Stimulated activated CD8-positive, alpha-beta memory T cell treated with anti-CD3 and anti-CD28 coated beads, Interleukin-7, amount 100 ng/mL, for 24 hours (primary cell): ENCODE measurements around the gene RGS6.
"Not testable (repeated sequence)": the region's sequence is repeated elsewhere in the genome, so short reads cannot be mapped to it uniquely, and the experiment has no call there.

Experiments used
- DNase-seq: peaks from one replicate; pipeline ENCODE4 v3.0.0-alpha.2; 2020; ENCODE audit warnings: low read depth

RGS6 gene

DNA sequence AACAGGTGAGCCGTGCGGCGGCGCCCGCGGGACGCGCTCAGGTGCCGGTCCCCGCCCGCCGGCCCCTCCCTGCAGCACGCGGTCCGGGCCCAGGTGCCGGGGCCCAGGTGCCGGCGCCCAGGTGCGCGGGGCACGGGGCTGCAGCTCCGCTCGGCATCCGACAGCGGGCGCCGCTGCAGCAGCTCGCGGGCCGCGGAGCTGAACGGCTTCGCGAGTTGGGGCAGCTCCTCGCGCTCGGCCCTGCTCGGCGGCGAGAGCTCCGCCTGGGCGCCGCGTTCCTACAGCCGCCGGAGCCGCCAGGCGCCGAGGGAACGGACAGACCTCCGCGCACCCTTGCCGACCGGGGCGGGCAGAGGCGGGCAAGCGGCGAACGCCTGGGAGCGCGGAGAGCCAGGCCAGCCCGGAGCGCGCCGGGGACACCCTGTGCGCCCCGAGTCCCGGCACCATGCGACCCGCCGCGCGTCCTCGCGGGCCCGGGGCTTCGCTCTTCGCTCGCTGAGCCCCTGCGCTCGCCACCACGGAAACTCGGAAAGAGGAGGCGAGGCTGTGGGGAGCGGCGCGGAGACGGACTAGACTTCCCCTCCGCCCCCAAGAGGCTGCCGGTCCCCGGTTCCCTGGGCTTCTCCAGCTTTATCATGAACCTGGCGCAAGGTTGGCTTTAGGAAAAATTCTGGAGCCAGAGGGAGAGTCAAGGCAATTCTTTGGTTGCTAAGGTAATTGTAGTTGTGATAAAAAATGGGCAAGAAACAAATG, at the start of gene RGS6:
Gene RGS6 (plus strand): TSS at position 201 of the 753 bp plus-strand sequence.
- no peak for DNase-seq

DNA sequence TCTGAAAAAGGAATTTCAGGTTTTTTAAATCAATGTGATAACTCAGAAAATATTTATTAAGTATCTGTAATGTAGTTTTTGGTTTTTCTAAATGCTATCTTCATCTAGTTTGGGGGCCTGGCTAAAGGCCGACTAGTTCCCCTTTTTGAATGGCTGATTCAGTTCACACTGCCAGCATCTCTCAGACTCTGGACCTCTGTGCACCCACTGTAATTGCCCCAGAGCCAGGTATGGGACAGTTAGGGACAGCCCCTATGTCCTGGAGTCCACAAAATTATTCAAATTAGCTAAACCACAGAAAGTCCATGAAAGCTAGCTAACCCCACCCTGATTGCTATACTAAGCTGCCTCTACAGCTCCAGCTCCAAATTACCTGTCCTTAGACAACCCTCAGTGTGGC, 49.1 kb upstream of the RGS6 start:
- DNase-seq = no peak

DNA sequence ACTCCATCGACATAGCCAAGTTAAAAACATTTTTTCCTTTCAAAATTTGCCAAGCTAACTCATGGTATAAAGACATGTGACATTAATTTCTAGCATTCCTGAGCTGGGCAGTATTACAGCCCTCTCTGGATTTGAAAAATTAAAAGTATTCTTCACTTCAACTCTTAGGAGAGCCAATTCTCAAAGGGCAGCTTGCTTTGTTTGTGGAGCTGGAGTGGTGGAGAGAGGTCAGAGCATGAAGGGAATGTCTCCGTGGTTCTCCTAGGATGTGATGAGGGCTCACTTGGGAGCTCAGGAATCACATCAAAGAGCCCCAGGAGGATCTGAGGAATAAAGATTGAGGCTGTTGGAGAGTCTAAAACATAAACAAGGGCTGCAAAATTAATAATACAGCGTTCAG, 46.9 kb upstream of the RGS6 start:
- DNase-seq = no peak

DNA sequence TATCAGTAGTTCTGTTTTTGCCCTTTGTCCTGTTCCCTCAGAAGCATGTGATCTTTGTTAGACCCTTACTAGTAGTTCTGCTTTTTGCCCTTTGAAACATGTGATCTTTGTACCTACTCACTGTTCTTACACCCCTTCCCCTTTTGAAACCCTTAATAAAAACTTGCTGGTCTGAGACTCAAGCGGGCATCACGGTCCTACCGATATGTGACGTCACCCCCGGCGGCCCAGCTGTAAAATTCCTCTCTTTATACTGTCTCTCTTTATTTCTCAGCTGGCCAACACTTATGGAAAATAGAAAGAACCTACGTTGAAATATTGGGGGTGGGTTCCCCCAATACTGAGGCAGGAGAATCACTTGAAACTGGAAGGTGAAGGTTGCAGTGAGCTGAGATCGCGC, 44.4 kb upstream of the RGS6 start:
- DNase-seq = not testable (repeated sequence)

DNA sequence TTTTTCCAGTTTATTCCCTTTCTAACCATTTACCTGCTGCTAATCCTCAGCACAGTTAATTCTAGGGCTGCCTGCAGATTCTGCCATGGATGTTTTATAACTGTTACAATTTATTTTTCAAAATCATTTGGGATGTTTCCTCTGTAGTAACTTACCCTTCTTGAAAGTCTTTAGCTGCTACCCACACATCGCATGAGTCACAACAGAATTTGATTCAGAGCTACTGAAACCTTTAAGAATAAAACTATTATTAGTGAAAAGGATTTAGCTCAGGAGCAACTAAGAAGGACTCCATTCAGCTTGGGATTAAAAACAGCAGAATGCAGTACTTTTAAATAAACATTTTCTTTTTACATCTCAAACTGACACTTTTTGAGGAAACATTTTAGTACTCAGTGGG, 41.7 kb upstream of the RGS6 start:
- no peak for DNase-seq

DNA sequence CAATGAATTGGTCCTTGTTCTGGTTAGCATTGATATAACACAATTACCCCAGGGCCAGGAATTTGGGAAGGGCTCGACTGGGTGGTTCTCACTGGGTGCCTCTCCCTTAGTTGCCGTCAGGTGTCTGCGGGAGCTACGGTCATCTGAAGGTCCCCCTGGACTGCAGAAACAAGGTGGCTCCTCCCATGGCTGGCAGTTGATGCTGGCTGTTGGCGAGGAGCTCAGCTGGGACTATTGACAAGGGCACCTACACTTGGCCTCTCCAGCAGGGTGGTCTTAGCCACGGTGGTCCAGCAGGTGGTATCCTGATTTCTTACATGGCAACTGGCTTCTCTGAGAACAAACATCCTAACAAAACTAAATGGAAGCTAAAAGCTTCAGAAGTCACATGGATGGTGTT, 41.0 kb upstream of the RGS6 start:
- DNase-seq = no peak

DNA sequence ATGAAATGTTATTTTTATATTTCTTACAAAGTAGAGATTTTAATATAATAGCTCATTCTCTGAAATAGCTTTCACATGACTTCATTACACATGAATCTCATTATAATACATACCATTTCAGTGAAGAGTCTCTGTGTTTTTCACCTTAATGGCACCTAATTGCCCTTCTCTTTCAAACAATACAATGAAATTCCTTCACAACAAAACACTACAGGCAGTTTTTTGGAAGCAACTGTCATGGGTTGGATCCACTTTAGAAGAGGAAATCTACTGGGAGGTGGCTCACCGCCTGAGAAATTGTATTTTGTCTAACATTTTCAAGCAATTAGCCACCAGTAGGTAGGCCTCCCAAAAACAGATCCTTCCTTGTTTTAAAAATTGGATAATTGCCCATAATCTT, 40.3 kb upstream of the RGS6 start:
- DNase-seq = no peak

DNA sequence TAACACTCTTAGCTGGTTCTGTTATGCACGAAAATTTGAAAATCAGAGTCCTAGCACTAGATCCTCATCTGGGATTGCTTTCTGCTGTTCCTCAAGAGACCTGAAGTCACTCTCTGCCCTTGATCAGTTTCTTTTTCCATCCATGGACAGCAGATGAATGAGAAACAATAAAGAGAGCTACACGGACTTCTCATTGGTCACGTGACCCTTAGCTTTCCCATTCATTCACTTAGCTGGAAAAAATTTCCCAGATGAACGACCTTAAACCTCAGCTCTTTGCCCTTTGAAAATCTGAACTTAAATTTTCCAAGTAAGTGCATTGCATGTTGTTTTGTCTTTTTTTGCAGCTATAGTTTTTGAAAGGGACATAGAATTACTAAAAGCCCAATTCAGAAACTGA, 27.2 kb upstream of the RGS6 start:
- DNase-seq = no peak

DNA sequence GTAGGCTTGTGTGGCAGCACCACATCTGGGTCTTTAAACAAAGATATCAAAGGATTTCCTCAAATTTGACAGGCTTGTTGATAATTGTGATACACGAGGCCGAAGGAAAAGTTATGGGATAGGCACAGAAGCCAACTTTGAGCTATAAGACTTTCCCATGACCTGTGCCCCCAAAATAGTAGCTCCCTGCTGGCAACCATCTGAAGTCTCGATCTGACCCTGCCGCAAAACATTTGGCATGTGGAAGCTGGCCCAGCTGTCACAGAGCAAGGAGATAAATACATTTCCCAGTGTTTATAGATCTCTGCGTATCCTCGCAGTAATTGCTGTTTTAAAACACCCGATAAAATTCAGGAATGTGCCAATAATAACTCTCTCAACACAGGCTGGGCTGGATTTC, 26.4 kb upstream of the RGS6 start:
- DNase-seq = no peak

DNA sequence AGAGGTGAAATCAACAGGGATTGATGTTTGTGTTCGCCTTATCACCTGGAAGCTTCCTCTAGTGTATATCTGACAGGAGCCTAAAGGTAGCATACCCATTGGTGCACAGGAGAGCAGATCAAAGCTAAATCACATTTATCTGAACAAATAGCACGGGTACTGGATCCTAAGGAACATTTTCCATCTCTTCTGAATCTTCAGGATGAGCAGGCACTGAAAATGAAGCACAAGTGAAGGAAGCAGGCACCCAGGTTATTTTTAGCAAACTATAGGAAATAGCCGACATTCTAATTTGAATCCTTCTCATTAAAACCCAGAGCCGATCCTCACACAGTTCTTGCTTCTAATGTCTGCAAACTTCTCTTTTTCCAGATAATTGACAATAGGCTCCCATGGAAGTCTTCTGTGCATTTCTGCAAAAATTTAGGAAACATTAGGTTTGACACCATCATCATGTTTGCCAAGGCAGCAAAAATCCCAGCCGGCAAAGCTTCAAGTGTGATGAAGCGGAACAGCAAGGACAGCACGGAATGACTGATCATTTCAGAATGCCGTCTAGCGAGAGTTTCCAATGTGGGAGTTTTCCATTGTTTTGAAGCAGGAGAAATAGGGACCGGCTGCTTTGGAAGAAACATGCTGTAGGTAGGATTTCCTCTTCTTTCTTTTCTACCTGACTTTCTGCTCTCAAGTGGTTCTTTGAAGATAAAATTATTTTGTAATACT, 24.3 kb upstream of the RGS6 start:
- no peak for DNase-seq

DNA sequence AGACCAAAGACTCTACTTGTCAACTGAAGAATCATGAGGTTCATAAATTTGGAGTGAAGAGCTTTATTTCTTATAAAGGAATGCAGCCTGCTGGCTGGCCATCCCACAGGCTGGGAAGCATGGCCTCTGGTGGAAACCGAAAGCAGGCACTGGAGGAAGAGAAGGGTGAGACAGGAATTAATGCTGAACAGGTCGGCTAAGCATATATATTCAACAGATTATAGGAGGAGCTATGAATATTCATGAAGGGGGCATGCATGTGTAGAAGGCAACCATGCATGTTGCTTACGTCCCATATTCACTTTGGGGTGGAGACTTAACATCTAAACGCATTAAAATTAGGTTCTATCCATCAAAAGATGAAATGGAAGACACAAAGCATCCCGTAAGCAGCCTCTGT, 20.6 kb upstream of the RGS6 start:
- DNase-seq = no peak

DNA sequence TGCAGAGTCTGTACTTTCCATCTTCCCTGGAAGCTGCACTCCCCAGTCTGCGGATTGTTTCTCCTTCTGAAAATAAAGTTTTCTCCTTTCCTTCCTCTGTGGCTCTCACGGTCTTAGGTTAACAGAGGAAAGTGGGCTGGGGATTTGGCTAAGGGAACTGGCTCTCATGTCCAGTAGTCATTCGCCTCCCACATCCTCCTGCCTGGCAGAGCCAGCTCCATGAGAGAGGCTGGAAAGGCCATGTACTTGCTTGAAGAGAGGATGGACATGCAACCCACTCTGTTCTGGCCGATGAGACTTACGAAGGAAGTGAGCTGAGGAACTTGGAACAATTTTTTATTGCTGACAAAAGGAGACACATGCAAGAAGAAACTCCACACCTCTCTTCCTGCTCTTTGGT, 18.9 kb upstream of the RGS6 start:
- DNase-seq = no peak

DNA sequence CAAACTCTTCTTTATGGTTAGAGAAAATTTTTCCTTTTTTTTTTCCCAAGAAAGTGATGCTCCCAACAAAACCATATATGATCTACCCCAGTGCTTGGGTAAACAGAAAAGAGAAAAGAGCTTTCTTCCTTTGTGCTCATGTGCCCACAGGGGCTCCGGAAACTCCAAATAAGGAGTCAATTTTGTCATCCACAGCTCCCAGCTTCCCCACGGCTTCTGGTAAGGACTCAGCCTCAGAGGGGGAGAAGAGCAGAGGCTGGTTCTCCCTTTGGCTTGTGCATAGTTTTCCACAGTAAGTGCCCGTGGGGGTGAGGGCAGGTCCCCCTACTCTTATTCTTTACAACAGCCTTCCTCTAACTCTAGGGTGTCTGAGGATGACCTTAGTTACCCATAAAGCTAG, 13.3 kb upstream of the RGS6 start:
- no peak for DNase-seq

DNA sequence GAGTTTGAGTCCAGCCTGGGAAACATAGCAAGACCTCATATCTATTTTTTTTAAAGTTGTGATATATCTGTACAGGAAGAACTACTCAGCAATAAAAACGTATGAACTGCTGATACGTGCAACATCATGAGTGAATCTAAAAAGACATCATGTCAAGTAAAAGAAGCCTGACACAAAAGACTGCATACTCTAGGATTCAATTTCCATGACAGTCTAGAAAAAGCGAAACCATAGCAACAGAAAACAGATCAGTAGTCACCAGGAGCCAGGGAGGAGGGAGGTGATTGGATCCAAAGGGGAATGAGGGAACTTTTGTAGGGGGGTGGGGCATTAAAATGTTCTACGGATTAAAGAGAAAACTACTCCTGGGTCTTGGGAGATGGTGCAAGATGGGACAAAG, 8.7 kb upstream of the RGS6 start:
- DNase-seq = no peak

DNA sequence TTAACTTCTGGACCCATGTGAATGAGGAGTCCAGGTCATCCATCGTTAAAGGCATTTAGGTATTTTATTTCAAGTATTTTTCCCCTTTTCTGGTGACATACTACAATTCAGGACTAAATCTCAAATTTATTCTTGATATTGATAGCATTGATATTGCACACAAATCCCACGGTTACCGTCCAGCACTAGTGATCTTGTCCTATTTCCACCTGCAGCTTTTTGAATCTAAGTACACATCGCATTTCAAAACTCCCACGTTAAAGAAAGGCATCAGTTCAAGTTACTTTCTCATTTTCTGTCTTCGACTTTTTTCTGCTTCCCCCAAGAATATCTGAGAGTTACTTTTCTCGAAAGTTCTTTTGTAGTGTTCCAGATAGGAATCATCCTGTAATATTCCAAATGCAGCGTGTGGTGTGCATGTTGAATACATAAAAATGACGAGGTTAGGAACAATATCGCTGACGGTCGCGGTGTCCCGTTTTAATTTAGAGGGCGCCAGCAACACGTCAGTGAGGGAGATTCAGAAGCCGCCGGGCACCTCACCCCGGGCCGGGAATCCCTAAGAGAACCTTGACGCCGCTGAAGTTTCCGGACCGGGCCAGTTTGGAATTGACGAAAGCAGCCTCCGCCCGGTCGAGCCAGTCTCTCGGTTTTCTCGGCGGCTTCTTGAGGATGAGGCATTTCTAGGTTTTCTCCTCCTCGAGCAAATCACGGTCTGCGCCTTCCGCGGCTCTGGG, 569 bp upstream of the RGS6 start:
- no peak for DNase-seq

DNA sequence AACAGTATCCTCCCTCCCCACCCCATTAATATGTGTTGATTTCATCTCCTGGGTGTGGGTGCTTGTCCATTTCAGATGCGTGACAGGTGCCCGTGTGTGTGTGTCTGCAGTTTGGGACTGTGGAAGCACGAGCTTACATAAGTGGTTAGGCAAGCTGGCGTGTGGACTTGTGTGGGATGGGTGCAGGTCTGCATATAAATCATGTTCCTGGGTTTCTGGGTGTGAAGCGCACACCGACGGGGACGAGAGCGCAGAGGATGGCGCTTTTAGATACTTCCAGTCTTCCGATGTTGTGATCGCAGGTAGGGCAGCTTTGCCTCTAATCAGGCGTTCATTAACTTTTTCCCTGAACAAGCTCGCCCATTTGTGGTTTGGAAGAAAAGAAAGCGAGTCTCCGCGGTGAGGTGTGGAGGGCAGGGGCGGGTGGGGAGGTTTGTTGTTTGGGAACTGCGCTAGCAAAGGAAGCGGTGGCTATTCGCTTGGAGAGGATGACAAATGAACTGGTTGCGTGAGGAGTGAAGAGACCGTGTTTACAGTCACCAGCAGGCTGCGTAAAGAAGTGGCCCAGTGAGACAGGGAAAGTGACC, 865 bp downstream of the RGS6 start:
- no peak for DNase-seq

DNA sequence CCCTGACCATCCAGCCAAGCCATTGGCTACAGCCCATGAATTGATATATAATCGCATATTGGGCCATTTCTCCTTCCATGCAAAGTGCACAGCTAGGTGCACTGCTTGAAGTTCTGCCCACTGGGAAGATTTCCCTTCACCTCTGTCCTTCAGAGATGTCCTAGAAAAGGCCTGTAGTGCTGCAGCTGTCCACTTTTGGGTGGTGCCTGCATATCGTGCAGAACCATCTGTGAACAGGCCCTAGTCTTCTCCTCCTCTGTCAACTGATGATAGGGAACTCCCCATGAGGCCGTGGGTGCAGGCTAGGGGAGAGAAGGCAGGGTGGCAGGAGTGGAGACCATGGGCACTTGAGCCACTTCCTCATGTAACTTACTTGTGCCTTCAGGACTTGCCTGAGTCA, 6.0 kb downstream of the RGS6 start:
- DNase-seq = not testable (repeated sequence)

DNA sequence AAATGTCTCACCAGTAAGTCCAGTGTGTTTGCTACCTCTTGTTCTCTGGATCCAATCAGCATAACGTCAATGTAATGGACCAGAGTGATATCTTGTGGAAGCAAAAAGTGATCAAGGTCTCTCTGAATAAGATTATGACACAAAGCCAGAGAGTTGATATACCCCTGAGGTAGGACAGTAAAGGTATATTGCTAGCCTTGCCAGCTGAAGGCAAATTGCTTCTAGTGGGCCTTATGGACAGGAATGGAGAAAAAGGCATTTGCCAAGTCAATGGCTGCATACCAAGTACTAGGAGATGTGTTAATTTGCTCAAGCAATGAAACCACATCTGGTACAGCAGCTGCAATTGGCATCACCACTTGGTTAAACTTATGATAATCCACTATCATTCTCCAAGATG, 7.1 kb downstream of the RGS6 start:
- DNase-seq = not testable (repeated sequence)

DNA sequence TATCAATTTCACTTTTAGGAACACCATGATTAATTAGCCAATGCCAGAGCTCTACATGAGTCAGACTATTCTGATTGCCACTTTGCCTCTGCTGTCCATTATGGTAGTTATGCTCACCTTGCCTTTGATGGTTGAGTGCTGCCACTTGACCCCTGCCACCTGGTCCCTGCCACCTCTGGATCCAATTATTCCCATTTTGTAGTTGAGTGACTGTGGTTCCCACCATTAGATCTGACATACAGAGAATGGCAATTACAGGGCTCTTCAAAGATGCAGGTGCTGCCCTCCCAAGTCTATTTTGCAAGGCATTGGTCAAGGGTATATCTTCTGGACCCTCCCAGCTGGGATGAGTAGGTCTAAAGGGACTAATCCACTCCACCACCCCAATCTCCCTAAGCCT, 8.3 kb downstream of the RGS6 start:
- not testable (repeated sequence) for DNase-seq

DNA sequence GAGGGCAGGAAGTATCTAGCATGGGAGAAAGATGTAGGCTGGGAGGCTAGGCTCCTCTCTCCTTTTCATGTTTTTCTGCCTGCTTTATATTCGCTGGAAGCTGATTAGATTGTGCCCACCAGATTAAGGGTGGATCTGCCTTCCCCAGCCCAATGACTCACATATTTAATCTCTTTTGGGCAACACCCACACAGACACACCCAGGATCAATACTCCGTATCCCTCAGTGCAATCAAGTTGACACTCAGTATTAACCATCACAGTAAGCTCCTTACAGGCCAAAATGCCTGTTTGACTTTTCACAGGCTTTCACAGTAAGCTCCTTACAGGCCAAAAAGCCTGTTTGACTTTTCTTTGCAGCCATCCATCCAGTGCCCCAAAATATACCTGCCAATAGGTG, 9.4 kb downstream of the RGS6 start:
- not testable (repeated sequence) for DNase-seq

DNA sequence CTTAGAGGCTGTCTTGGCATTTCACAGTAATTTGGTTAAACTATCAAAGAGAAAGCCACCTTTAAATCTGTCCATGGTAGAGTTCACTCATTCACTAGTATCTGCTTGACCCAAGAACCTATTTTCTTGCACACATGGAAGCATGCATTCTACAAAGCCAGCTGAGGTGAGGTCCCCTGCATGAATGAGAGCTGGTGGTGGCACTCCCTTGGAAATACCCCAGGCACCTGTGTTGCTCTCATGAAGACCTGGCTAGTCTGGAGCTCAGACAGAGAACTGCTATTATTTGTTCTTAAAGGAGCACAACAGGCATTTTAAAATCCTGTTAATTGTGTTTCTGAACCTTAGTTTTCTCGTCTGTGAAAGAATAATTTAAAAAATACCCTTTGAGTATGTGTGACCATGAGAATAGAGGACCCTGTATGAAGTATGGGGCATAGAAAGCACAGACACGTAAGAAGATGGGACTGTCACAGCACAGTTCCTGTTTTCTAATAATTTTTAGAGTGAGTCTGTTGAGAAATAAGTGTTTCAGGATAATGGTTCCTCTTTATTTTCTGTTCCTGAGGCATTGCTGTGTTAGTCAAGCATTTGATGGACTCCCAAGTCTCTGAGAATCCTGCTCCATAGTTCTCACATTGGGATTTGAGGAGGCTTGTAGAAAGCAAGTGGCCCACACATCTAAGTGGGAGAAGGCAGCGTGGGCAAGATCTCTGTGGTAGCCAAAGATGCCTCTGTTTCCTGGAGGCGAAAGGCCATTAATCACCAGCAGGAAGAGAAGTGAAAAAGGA, 10.9 kb downstream of the RGS6 start:
- no peak for DNase-seq

DNA sequence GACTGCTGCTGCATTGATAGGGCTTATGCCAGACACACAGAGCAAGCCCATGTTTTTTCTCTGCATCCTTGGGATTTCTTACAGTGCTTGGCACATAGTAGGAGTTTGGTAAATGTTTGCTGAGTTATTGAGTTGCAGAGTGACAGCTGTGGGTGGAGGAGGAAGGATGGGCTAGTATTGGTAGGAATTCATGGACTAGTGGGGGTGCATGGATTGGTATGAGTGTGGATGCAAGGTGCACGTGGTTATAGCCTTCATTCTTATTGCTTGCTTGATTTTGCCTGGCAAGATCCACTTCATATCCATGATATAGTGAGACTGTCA, 11.4 kb downstream of the RGS6 start:
- DNase-seq = no peak
